ENCODE results near the gene VPS33B. TPM values are rescaled to one million over a fixed set of nuclear protein-coding genes. Genes with fewer than 3 reads are reported as not detected.

The VPS33B gene
- total RNA-seq, 1 experiment from 2014 or later = 17.0 TPM

GRCh38 chr15:90982135-90982534, 40.3 kb downstream of the VPS33B start:
- DNase-seq (ENCODE audit: low read depth) = no peak

GRCh38 chr15:90981681-90982080, 40.7 kb downstream of the VPS33B start:
- DNase-seq (ENCODE audit: low read depth) = no peak

GRCh38 chr15:90979582-90979981, 42.8 kb downstream of the VPS33B start:
- no peak for DNase-seq (ENCODE audit: low read depth)

GRCh38 chr15:90974216-90974615, 48.2 kb downstream of the VPS33B start:
- DNase-seq (ENCODE audit: low read depth) = no peak

- DNase-seq (ENCODE audit: low read depth) = no peak
Measured at GRCh38 chr15:90972133-90972532, 50.3 kb downstream of the VPS33B start.

- no peak for DNase-seq (ENCODE audit: low read depth)
Measured at GRCh38 chr15:90970274-90970673, 52.1 kb downstream of the VPS33B start.

- no peak for DNase-seq (ENCODE audit: low read depth)
Measured at GRCh38 chr15:90968434-90968833, 54.0 kb downstream of the VPS33B start.

- no peak for DNase-seq (ENCODE audit: low read depth)
Measured at GRCh38 chr15:90967206-90967605, 55.2 kb downstream of the VPS33B start.

- no peak for DNase-seq (ENCODE audit: low read depth)
Measured at GRCh38 chr15:90966262-90966661, 56.1 kb downstream of the VPS33B start.

- no peak for DNase-seq (ENCODE audit: low read depth)
Measured at GRCh38 chr15:90962021-90962420, 60.4 kb downstream of the VPS33B start.

GRCh38 chr15:90960298-90961091, 61.9 kb downstream of the VPS33B start:
- no peak for DNase-seq (ENCODE audit: low read depth)

- no peak for DNase-seq (ENCODE audit: low read depth)
Measured at GRCh38 chr15:90959894-90960293, 62.5 kb downstream of the VPS33B start.

- DNase-seq (ENCODE audit: low read depth) = no peak
Measured at GRCh38 chr15:90959028-90959595, 63.3 kb downstream of the VPS33B start.

- DNase-seq (ENCODE audit: low read depth) = no peak
Measured at GRCh38 chr15:90957791-90958190, 64.6 kb downstream of the VPS33B start.

GRCh38 chr15:90957031-90957790, 65.2 kb downstream of the VPS33B start:
- DNase-seq (ENCODE audit: low read depth) = no peak

GRCh38 chr15:90956274-90957030, 65.9 kb downstream of the VPS33B start:
- peak; percentile 70 for DNase-seq (ENCODE audit: low read depth)

- peak; percentile 28 for DNase-seq (ENCODE audit: low read depth)
Measured at GRCh38 chr15:90955624-90956273, 66.6 kb downstream of the VPS33B start.

GRCh38 chr15:90954712-90955623, 67.4 kb downstream of the VPS33B start, which contains the start of gene RCCD1:
Gene RCCD1 (plus strand): TSS chr15:90954884. CDS start chr15:90956735, 1,851 bp downstream.
- peak; percentile 96 for DNase-seq (ENCODE audit: low read depth)

- no peak for DNase-seq (ENCODE audit: low read depth)
Measured at GRCh38 chr15:90953947-90954711, 68.3 kb downstream of the VPS33B start.

Measured in Daoy (cell line).